Right lung (tissue), 5 donors: Measurements from ENCODE around the gene ACTG1. TPM values are rescaled to one million over a fixed set of nuclear protein-coding genes. Genes with fewer than 3 reads are reported as not detected.

Experiments
- DNase-seq, 2 donors: peaks; one replicate each; pipeline ENCODE4 v3.0.0-alpha.2; 2013
- polyA plus RNA-seq, 5 donors: library from polyadenylated mRNA; unstranded; fragments of 120-200 nt; gene quantifications; one replicate each; pipeline versions ENCODE4 v1.2.1 to v1.2.3, GENCODE V29; 2013; ENCODE audit warnings: inconsistent platforms in 1 of 5, low replicate concordance in 1 of 5; ENCODE audit not compliant: insufficient read length in 5 of 5, insufficient read depth in 1 of 5

ACTG1 gene
- polyA plus RNA-seq, 5 donors = 2,069 to 3,045 (median 2,504) TPM

GRCh38 chr17:81549826-81550225, 37.2 kb upstream of the ACTG1 start:
- DNase-seq = no peak

GRCh38 chr17:81549031-81549557, 36.5 kb upstream of the ACTG1 start:
- no peak for DNase-seq

GRCh38 chr17:81547614-81547982, 35.0 kb upstream of the ACTG1 start:
- DNase-seq = no peak

- no peak for DNase-seq
Observed at GRCh38 chr17:81546906-81547613, 34.5 kb upstream of the ACTG1 start.

- DNase-seq = no peak
Observed at GRCh38 chr17:81545160-81545949, 32.8 kb upstream of the ACTG1 start.

- DNase-seq = no peak
Observed at GRCh38 chr17:81544281-81544974, 31.8 kb upstream of the ACTG1 start.

GRCh38 chr17:81543756-81544155, 31.2 kb upstream of the ACTG1 start:
- DNase-seq = no peak

GRCh38 chr17:81543339-81543675, 30.7 kb upstream of the ACTG1 start:
- no peak for DNase-seq

GRCh38 chr17:81542431-81543338, 30.1 kb upstream of the ACTG1 start:
- no peak for DNase-seq

GRCh38 chr17:81541123-81541522, 28.5 kb upstream of the ACTG1 start:
- no peak for DNase-seq

- DNase-seq = no peak
Observed at GRCh38 chr17:81540676-81541027, 28.1 kb upstream of the ACTG1 start.

- no peak for DNase-seq
Observed at GRCh38 chr17:81539961-81540675, 27.5 kb upstream of the ACTG1 start.

GRCh38 chr17:81539571-81539900, 26.9 kb upstream of the ACTG1 start:
- DNase-seq = no peak

- DNase-seq = no peak
Observed at GRCh38 chr17:81538651-81539570, 26.3 kb upstream of the ACTG1 start.

- DNase-seq = no peak
Observed at GRCh38 chr17:81537856-81538555, 25.4 kb upstream of the ACTG1 start.

GRCh38 chr17:81537343-81537855, 24.8 kb upstream of the ACTG1 start:
- no peak for DNase-seq

GRCh38 chr17:81536299-81537290, 24.0 kb upstream of the ACTG1 start:
- DNase-seq = no peak
